ENCODE data around the gene NEURL1B. TPM values are rescaled to one million over a fixed set of nuclear protein-coding genes. Genes with fewer than 3 reads are reported as not detected.

The NEURL1B gene
- total RNA-seq, 2 donors from 2014 or later: 9.9 to 12.2 TPM

- H3K27ac ChIP-seq: no peak overlapping the region
- no peak for TF ChIP-seq POLR2A (IDR thresholded peaks at IDR 0.05)
- no peak for TF ChIP-seq CTCF (IDR thresholded peaks at IDR 0.05)
- 40 to 45% methylated on average over 22 of the region's 22 CpGs for WGBS, 2 donors
- ATAC-seq: no peak
- H3K9me3 ChIP-seq: no peaks in the 10 kb centered on the region
- no peaks in the 10 kb centered on the region for H3K36me3 ChIP-seq (replicated peaks in 1 of 2; ENCODE audit: insufficient read depth in 1 of 2, low read depth in 2 of 2)
- DNase-seq: no peak
- intact Hi-C loops (cut with DNase I): no loop called here
- H3K27me3 ChIP-seq: no peaks in the 10 kb centered on the region
- H3K4me1 ChIP-seq: peaks cover 5% of the 10 kb centered on the region
- no peak overlapping the region for H3K4me3 ChIP-seq
Observed at GRCh38 chr5:172700365-172701290, 59.6 kb downstream of the NEURL1B start.

- no peak for DNase-seq
- TF ChIP-seq POLR2A (IDR thresholded peaks at IDR 0.05) (no peak), CTCF (IDR thresholded peaks at IDR 0.05) (no peak)
- intact Hi-C loops (cut with DNase I): no loop called here
- Histone ChIP-seq H3K4me1 (peaks cover 5% of the 10 kb centered on the region), H3K36me3 (replicated peaks in 1 of 2; ENCODE audit: insufficient read depth in 1 of 2, low read depth in 2 of 2) (no peaks in the 10 kb centered on the region), H3K27me3 (no peaks in the 10 kb centered on the region), H3K4me3 (no peak overlapping the region), H3K27ac (no peak overlapping the region), H3K9me3 (no peaks in the 10 kb centered on the region)
- 72 to 81% methylated on average over 2 to 5 of the region's 5 CpGs for WGBS, 2 donors
- ATAC-seq: no peak
Observed at GRCh38 chr5:172701291-172701656, 60.2 kb downstream of the NEURL1B start.

GRCh38 chr5:172703952-172704351 is 62.9 kb downstream of the NEURL1B start:
- Histone ChIP-seq H3K4me1 (no peaks in the 10 kb centered on the region), H3K27ac (no peak overlapping the region), H3K9me3 (no peaks in the 10 kb centered on the region), H3K27me3 (no peaks in the 10 kb centered on the region), H3K4me3 (no peak overlapping the region), H3K36me3 (replicated peaks in 1 of 2; ENCODE audit: insufficient read depth in 1 of 2, low read depth in 2 of 2) (no peaks in the 10 kb centered on the region)
- ATAC-seq (no peak), DNase-seq (no peak)
- no peak for TF ChIP-seq POLR2A (IDR thresholded peaks at IDR 0.05)
- no peak for TF ChIP-seq CTCF (IDR thresholded peaks at IDR 0.05)
- intact Hi-C loops (cut with DNase I): loop anchor here (2.0 kb wide), 1 partner anchor 221 kb away; no protein-coding TSS in a partner anchor
- WGBS, 2 donors: 84 to 91% methylated on average over 7 of the region's 7 CpGs

GRCh38 chr5:172705576-172706084 is 64.6 kb downstream of the NEURL1B start:
- Histone ChIP-seq H3K9me3 (no peaks in the 10 kb centered on the region), H3K27me3 (no peaks in the 10 kb centered on the region), H3K36me3 (replicated peaks in 1 of 2; ENCODE audit: insufficient read depth in 1 of 2, low read depth in 2 of 2) (no peaks in the 10 kb centered on the region), H3K4me1 (no peaks in the 10 kb centered on the region), H3K4me3 (no peak overlapping the region), H3K27ac (no peak overlapping the region)
- no peak for TF ChIP-seq CTCF (IDR thresholded peaks at IDR 0.05)
- TF ChIP-seq POLR2A (IDR thresholded peaks at IDR 0.05): no peak
- DNase-seq: no peak
- no peak for ATAC-seq
- intact Hi-C loops (cut with DNase I): no loop called here

All from body of pancreas (tissue), 4 donors.